Astrocyte (in vitro differentiated cells and primary cell): ENCODE measurements around the gene MTA3. TPM values are rescaled to one million over a fixed set of nuclear protein-coding genes. Genes with fewer than 3 reads are reported as not detected.
A peak's percentile ranks its signal among the peaks of the same experiment; 100 is the strongest.

ENCODE experiments used
- DNase-seq: peaks from one replicate; pipeline ENCODE4 v3.0.0-alpha.2; 2010; ENCODE audit warnings: low read depth
- FAIRE-seq: peaks from 2 replicates; lab custom pipeline; 2011; peaks lifted over from hg19 to GRCh38; lab: Jason Lieb, UNC
- H2AFZ ChIP-seq: 2 replicates; pipeline ENCODE4 v1.6.0; 2012; ENCODE audit warnings: low read depth, low read length, inconsistent platforms
- H3K27ac ChIP-seq: 2 replicates; pipeline ENCODE4 v1.5.1; 2011; ENCODE audit warnings: low read depth, low read length, inconsistent platforms
- H3K27me3 ChIP-seq: 2 replicates; pipeline ENCODE4 v1.6.0; 2011; ENCODE audit warnings: low read length, inconsistent platforms; ENCODE audit not compliant: insufficient read depth
- H3K36me3 ChIP-seq: 2 replicates; pipeline ENCODE4 v1.5.1; 2011; ENCODE audit warnings: low read length, inconsistent platforms; ENCODE audit not compliant: insufficient read depth
- H3K4me1 ChIP-seq: 2 replicates; pipeline ENCODE4 v1.5.1; 2011; ENCODE audit warnings: low read length, inconsistent platforms; ENCODE audit not compliant: insufficient read depth
- H3K4me2 ChIP-seq: 2 replicates; pipeline ENCODE4 v1.6.0; 2012; ENCODE audit warnings: low read length, inconsistent platforms
- H3K4me3 ChIP-seq: 2 replicates; pipeline ENCODE4 v1.5.1; 2011; ENCODE audit warnings: low read depth, mild to moderate bottlenecking, low read length, inconsistent platforms; ENCODE audit not compliant: insufficient read depth
- H3K79me2 ChIP-seq: 2 replicates; pipeline ENCODE4 v1.6.0; 2012; ENCODE audit warnings: mild to moderate bottlenecking, low read length, inconsistent platforms; ENCODE audit not compliant: insufficient read depth
- H3K9ac ChIP-seq: 2 replicates; pipeline ENCODE4 v1.6.0; 2012; ENCODE audit warnings: mild to moderate bottlenecking, low read length, inconsistent platforms
- H3K9me3 ChIP-seq: 2 replicates; pipeline ENCODE4 v1.5.1; 2012; ENCODE audit warnings: low read depth, mild to moderate bottlenecking, low read length, inconsistent platforms; ENCODE audit not compliant: insufficient read depth
- H4K20me1 ChIP-seq: 2 replicates; pipeline ENCODE4 v1.6.0; 2012; ENCODE audit warnings: low read length, inconsistent platforms; ENCODE audit not compliant: insufficient read depth
- H3K27ac Mint-ChIP-seq: one replicate; pipeline ENCODE4 v1.8.0; 2021; ENCODE audit warnings: mild to moderate bottlenecking, mixed read lengths; ENCODE audit not compliant: unreplicated experiment
- H3K27me3 Mint-ChIP-seq: one replicate; pipeline ENCODE4 v1.8.0; 2021; ENCODE audit warnings: low read depth, mixed read lengths; ENCODE audit not compliant: unreplicated experiment
- H3K36me3 Mint-ChIP-seq: one replicate; pipeline ENCODE4 v1.8.0; 2021; ENCODE audit warnings: low read depth, mixed read lengths; ENCODE audit not compliant: unreplicated experiment
- H3K4me1 Mint-ChIP-seq: one replicate; pipeline ENCODE4 v1.8.0; 2021; ENCODE audit warnings: low read depth, mixed read lengths; ENCODE audit not compliant: unreplicated experiment
- H3K4me3 Mint-ChIP-seq: one replicate; pipeline ENCODE4 v1.8.0; 2021; ENCODE audit warnings: mild to moderate bottlenecking, moderate library complexity, mixed read lengths; ENCODE audit not compliant: unreplicated experiment
- H3K9me3 Mint-ChIP-seq: one replicate; pipeline ENCODE4 v1.8.0; 2021; ENCODE audit warnings: mild to moderate bottlenecking, mixed read lengths; ENCODE audit not compliant: unreplicated experiment
- EZH2 ChIP-seq: IDR thresholded peaks from 2 replicates; pipeline ENCODE4 v1.6.1; 2012; ENCODE audit warnings: mild to moderate bottlenecking, low read length, inconsistent platforms; ENCODE audit not compliant: insufficient read depth
- total RNA-seq: library from RNA; stranded (reverse); gene quantifications from 2 replicates; pipeline ENCODE4 v1.2.1, GENCODE V29; 2021
- TF ChIP-seq, protein P1 (sequence below): IDR thresholded peaks from 2 replicates; pipeline ENCODE4 v1.5.1; 2011; ENCODE audit warnings: low read depth, mild to moderate bottlenecking, inconsistent platforms, low read length, moderate library complexity; ENCODE audit not compliant: insufficient read depth

Gene MTA3
- total RNA-seq, 1 donor from 2014 or later, result 69.4 TPM

DNA sequence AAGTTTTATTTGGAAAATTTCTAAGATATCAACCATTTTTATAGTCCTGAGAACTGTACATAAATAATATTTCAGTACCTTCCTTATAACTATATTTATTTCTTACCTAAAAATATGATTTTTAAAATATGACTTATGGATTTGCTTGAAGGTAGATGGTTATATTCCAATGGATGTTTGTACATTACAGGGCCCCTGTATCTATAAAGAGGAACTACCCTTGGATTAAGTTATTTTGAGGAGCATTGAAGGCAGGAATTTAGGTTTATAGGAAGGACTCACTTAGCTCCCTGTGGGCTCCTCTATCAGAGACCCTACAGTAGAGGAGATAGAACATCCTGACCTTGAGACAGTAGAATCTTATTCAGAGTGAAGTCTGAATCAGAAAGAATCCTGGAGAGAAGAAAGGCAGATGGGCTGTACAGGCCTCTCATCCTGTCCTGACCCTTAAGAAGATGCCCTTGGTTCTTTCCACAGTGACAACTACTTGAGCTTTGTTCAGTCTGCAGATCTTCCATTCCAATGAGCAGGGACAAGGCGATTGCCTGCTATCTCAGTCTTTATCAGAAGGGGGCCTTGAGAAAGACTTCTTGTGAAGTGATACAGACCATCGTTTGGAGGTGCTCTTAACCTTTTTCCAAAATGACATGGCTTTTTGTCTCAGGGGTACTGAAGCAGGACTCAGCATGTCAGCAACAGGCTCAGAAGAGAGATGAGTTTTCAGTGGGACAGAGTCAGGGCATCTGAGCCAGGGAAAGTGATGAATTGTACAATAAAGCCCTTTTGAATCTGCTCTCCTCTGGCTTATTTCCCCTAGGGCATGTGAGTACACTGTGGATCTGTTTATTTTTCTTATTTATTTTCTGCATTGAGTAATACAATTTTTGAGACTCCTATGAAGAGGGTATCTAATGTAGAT is 174.6 kb downstream of the MTA3 start:
- no peaks in the 10 kb centered on the region for H3K79me2 ChIP-seq
- TF ChIP-seq, protein P1, sequence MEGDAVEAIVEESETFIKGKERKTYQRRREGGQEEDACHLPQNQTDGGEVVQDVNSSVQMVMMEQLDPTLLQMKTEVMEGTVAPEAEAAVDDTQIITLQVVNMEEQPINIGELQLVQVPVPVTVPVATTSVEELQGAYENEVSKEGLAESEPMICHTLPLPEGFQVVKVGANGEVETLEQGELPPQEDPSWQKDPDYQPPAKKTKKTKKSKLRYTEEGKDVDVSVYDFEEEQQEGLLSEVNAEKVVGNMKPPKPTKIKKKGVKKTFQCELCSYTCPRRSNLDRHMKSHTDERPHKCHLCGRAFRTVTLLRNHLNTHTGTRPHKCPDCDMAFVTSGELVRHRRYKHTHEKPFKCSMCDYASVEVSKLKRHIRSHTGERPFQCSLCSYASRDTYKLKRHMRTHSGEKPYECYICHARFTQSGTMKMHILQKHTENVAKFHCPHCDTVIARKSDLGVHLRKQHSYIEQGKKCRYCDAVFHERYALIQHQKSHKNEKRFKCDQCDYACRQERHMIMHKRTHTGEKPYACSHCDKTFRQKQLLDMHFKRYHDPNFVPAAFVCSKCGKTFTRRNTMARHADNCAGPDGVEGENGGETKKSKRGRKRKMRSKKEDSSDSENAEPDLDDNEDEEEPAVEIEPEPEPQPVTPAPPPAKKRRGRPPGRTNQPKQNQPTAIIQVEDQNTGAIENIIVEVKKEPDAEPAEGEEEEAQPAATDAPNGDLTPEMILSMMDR, result no peak
- no peak for TF ChIP-seq EZH2
- H3K36me3 ChIP-seq, result no peaks in the 10 kb centered on the region
- H3K36me3 Mint-ChIP-seq, result peaks cover 9% of the 10 kb centered on the region
- peaks cover 4% of the 10 kb centered on the region for H3K9me3 Mint-ChIP-seq
- H3K27ac Mint-ChIP-seq, result no peak overlapping the region
- H3K9me3 ChIP-seq, result no peaks in the 10 kb centered on the region
- no peak overlapping the region for H3K9ac ChIP-seq
- FAIRE-seq (no peak), DNase-seq (no peak)
- no peaks in the 10 kb centered on the region for H3K27me3 ChIP-seq
- H2AFZ ChIP-seq, result no peak overlapping the region
- no peaks in the 10 kb centered on the region for H3K27me3 Mint-ChIP-seq
- no peaks in the 10 kb centered on the region for H4K20me1 ChIP-seq
- no peak overlapping the region for H3K4me3 ChIP-seq
- H3K4me1 Mint-ChIP-seq, result peaks cover 10% of the 10 kb centered on the region
- no peak overlapping the region for H3K4me2 ChIP-seq
- no peaks in the 10 kb centered on the region for H3K4me1 ChIP-seq
- H3K27ac ChIP-seq, result no peak overlapping the region
- H3K4me3 Mint-ChIP-seq, result no peak overlapping the region

DNA sequence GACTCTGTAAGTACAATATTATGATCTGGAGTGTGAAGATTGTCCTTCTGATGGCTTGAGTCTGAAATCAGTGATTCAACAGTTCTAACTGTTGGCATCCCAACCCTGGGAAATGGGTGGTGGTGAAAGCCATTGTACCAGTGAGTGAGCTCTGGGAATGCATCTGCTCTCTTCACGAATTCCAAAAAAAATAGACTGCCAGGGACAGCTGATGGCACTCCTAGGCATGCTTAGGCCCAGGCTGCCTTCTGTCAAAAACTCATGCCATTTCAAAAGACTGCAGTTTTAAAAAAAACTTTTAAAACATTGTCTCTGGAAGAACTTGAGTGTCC is 175.2 kb downstream of the MTA3 start:
- peaks cover 8% of the 10 kb centered on the region for H3K36me3 Mint-ChIP-seq
- H3K9ac ChIP-seq, result no peak overlapping the region
- no peaks in the 10 kb centered on the region for H4K20me1 ChIP-seq
- TF ChIP-seq, protein P1, result no peak
- no peak for TF ChIP-seq EZH2
- no peak for FAIRE-seq
- no peaks in the 10 kb centered on the region for H3K4me1 ChIP-seq
- H3K27me3 ChIP-seq, result no peaks in the 10 kb centered on the region
- H3K9me3 Mint-ChIP-seq, result peaks cover 3% of the 10 kb centered on the region
- no peaks in the 10 kb centered on the region for H3K9me3 ChIP-seq
- no peak overlapping the region for H3K4me3 ChIP-seq
- H3K4me3 Mint-ChIP-seq, result no peak overlapping the region
- no peak overlapping the region for H3K27ac Mint-ChIP-seq
- H3K4me2 ChIP-seq, result no peak overlapping the region
- no peak overlapping the region for H3K27ac ChIP-seq
- peaks cover 10% of the 10 kb centered on the region for H3K4me1 Mint-ChIP-seq
- no peak for DNase-seq
- H3K27me3 Mint-ChIP-seq, result no peaks in the 10 kb centered on the region
- H3K36me3 ChIP-seq, result no peaks in the 10 kb centered on the region
- H2AFZ ChIP-seq, result no peak overlapping the region
- no peaks in the 10 kb centered on the region for H3K79me2 ChIP-seq

DNA sequence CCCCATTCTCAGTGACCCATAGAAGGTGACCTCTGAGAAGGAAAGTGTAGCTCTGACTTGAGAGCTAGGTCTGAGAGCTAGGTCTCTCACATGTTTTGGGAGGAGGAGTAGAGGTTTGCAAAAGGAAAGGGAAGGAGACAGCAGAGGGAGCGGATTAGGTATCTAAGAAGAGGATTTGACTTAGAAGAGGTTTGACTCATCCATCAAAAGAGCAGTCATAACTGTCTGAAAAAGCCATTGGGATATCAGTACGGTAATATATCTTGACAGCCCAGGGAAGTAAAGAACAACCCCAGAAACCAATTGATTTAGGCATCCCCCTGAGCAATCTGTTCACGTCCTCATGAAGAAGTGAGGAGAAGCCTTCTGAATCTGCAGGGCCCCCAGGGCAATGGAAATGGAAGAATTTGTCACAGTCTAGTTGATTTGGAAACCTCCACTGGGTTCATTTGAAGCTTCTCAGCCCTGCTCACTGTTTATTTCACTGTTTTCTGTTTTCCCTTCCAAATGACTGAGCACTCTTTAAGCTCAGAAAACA is 176.2 kb downstream of the MTA3 start:
- H3K4me2 ChIP-seq, result no peak overlapping the region
- no peaks in the 10 kb centered on the region for H4K20me1 ChIP-seq
- DNase-seq, result no peak
- no peak for TF ChIP-seq EZH2
- TF ChIP-seq, protein P1, result no peak
- FAIRE-seq, result no peak
- H3K9me3 ChIP-seq, result no peaks in the 10 kb centered on the region
- H3K36me3 ChIP-seq, result no peaks in the 10 kb centered on the region
- no peak overlapping the region for H3K9ac ChIP-seq
- Mint-ChIP-seq H3K27ac (peak overlapping the region; percentile 42), H3K36me3 (peaks cover 7% of the 10 kb centered on the region), H3K27me3 (no peaks in the 10 kb centered on the region), H3K4me3 (no peak overlapping the region), H3K9me3 (no peaks in the 10 kb centered on the region), H3K4me1 (peaks cover 10% of the 10 kb centered on the region)
- H3K27me3 ChIP-seq, result no peaks in the 10 kb centered on the region
- H2AFZ ChIP-seq, result no peak overlapping the region
- H3K4me3 ChIP-seq, result no peak overlapping the region
- no peak overlapping the region for H3K27ac ChIP-seq
- no peaks in the 10 kb centered on the region for H3K79me2 ChIP-seq
- no peaks in the 10 kb centered on the region for H3K4me1 ChIP-seq
